AG20443 (cell line): Measurements from ENCODE around the gene CRYBA2.

ENCODE experiments used
- DNase-seq: peaks from one replicate; pipeline ENCODE4 v3.0.0; 2012; ENCODE audit warnings: low spot score, mixed read lengths

Gene CRYBA2

DNA sequence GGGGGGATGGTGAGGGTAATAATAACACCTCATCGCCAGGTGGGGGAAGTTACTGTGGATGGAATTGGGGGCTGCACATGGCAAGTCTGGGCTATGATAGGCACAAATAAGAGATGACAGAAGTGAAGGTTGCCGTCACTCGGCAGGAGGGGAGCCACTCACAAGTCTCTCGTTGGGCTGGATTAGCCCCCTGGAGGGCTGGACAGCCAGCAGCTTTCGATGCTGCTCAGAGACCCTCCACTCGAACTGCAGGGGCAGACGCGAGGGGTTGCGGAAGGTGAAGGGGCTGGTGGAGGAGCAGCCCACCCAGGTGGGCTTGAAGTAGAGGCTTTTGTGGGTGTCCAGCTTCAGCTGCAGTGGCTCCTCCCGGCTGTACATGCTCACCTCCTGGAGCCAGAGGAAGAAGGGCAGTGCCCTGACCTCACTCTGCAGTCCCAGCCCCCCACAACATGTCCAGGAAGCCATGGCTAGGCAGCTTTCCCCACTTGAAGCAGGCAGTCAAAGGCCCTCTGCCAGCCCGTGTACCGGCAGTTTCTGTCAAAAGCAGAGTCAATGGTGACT is 29.9 kb upstream of the CRYBA2 start:
- DNase-seq, result no peak

- DNase-seq, result no peak
These were observed 29.4 kb upstream of the CRYBA2 start for GRCh38 chr2:219022616-219023015.

DNA sequence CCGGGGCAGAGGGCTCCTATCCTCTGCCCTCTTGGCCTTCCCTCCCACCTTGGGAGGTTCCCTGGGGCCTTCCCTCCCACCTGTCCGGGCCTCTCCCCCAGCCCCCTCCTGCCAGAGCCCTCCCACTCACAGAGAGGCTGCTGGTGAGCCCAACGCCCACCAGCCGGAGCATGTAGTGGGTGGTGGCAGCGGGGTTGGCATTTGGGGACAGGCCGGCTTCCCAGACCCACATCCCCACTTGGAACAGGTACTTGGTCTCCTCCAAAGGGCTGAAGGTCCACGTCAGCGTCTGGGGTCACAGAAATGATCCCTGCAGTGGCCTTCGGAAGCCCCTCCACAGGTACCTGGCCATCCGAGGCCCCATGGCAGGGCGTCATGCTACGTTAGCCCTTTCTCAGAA is 28.8 kb upstream of the CRYBA2 start:
- no peak for DNase-seq

GRCh38 chr2:219021591-219021990 is 28.4 kb upstream of the CRYBA2 start:
- no peak for DNase-seq

DNA sequence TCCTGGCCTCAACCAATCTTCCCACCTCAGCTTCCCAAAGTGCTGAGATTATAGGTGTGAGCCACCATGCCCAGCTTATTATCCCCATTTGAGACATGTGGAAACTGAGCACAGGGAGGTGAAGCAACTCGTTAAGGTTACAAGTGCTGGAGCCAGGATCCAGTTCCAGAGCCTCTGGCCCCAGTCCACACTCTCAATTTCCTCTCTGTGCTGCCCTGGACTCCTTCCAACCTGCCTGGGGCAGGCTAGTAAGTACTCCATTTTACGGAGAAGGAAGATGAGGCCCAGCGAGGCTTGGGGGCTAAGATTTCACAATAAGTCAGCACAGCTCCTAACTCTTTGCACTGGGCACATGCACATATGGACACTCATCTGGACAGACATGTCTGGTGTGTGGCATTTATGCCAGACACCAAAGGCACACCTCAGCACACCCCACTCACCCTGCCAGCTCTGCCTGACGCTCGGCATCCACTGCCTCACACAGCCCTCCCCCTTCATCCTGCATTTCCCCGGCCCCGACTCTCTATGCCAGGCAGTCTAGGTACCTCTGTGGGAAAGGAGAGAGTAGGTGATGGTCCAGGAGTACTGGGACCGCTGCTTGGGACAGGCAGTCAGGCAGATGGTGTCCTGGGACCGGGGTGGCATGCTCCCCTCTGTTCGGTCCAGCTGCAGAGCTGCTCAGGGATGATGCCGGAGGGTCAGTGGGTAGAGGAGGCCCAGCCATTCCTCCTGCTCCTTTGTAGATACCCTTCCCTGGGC is 27.6 kb upstream of the CRYBA2 start:
- no peak for DNase-seq

GRCh38 chr2:219019436-219019835 is 26.2 kb upstream of the CRYBA2 start:
- no peak for DNase-seq

DNA sequence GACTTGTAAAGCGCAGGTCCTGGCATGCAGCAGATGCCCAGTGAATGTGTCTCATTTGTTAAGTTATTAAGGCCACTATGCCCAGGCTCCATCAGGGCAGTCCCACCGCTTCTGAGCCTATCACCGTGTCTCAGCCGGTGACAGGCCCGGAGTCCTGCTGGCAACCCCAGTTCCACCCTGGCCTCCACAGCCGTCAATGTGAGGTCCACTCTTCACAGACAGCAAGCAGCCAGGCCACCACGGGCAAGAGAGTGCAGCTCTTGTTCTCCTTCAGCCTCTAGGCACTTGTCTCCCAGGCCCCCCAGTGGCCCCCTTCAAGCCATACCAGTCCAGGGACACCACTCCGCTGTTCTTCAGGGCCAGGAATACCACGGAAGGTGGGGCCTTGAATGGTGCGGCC is 25.5 kb upstream of the CRYBA2 start:
- DNase-seq, result no peak

DNA sequence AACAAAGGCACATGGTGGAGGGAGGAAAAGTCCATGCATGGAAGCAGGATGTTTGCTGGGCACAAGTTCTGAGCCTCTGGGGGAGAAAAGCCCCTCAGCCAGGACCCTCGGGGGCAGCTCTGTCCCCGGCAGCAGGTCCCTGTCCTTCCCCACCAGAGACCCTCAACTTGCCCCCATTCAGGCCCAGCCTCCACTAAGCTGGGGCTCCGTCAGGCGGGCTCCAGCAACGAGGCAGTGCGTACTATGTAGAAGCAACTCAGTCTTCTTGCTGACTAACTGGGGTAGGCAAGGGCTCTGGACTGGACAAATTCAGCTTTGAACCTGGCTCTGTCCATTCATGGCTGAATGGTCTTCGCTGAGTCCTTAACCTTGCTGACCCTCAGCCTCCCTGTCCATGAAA is 25.1 kb upstream of the CRYBA2 start:
- no peak for DNase-seq

DNA sequence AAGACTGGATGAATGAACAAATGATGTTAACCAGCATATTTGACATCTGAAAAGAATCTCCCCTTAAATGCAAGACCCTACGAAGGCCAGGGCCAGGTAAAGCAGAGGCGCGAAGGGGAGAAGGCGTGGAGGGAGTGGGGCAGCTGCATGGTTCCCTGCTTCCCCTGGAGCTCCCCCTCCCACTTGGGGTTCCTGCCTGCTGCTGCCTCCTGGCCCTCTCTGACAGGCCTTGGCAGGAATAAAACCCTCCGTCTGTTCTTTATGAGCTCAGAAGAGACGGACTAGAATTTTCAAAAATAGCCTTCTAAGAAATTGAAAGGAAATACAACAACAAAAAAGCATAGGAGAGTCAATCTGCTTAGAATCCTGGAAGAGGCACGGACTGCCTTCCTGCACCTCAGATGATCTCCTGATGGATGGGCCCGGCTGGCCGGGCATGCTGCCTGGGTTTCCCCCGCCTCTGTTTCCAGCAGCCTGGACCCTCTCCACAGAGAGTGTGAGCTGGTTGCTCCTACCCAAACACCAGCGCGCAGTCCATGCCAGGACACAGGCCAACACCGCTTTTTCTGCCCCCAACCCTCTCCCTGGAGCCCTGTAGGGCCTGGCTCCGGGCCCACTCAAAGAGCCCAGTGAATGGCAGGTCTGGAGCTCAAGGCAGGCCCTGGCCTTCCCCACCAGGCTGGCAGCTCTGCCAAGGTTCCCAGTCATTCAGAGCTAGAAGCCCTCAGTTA is 24.1 kb upstream of the CRYBA2 start:
- DNase-seq, result no peak

- DNase-seq, result no peak
These were observed 23.5 kb upstream of the CRYBA2 start for GRCh38 chr2:219016721-219017120.

- DNase-seq, result no peak
These were observed 17.7 kb upstream of the CRYBA2 start for GRCh38 chr2:219010873-219011272.

DNA sequence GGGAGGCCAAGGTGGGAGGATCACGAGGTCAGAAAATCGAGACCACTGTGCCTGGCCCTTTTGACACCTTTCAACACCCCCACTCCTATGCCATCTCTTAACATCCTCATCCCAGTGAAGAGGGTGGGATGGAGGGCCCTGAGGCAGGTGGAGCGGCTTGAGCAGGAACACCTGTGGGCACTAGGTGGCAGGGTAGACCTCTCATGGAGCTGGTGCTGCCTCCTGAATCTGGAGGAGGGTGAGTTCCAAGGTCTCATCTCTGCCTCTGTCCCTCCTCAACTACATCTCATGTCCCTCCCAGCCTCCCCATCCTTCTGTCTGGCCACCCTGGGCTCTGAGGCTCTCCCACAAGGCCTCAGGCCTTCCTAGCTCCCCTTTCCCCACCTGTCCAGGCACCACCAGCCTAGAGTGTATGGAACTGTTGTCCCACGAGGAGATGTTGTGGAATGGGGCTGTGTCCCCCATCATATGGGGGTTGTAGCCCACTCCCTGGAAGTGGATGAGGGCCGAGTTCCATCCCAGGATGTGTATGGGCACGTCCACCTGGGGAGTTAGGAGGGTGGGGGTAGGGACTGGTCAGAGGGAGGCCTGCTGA is 17.0 kb upstream of the CRYBA2 start:
- DNase-seq, result no peak

DNA sequence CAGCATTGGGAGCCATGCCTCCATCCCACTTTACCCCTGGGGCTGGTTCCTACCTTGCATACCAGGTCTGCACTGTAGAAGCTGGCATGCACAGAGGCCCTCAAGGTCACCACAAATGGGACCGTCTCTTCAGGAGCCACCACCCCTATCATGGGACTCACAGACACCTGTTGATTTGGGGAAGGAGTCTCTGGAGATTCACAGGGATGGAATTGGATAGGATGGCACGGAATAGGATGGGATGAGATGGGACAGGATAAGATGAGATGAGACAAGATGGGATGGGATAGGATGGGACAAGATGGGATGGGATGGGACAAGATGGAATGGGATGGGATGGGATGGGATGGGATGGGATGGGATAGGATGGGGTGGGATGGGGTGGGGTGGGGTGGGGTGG is 16.1 kb upstream of the CRYBA2 start:
- DNase-seq, result no peak

- DNase-seq, result no peak
These were observed 10.8 kb upstream of the CRYBA2 start for GRCh38 chr2:219003979-219004378.

DNA sequence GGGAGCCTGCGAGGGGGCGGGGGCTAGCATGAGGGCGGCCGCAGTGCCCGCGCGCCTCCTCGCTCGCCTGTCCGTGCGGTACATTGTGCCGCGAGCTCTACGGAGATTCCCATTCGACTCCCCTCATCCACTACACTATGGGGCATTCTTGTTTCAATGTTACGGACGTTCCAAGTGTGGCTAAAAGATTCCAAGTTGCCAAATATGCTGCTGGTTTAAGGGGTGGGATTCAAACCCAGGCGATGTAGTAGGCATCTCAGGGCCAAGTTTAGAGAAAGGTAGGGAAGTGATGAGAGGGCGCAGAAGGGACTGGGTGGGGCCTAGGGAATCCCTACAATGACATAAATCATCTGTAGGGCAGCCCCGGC is 10.0 kb upstream of the CRYBA2 start:
- peak; percentile 67 for DNase-seq

GRCh38 chr2:219002395-219003266 is 9.4 kb upstream of the CRYBA2 start:
- peak; percentile 56 for DNase-seq

GRCh38 chr2:219001577-219002394 is 8.6 kb upstream of the CRYBA2 start:
- no peak for DNase-seq

- no peak for DNase-seq
These were observed 7.9 kb upstream of the CRYBA2 start for GRCh38 chr2:219001100-219001576.

DNA sequence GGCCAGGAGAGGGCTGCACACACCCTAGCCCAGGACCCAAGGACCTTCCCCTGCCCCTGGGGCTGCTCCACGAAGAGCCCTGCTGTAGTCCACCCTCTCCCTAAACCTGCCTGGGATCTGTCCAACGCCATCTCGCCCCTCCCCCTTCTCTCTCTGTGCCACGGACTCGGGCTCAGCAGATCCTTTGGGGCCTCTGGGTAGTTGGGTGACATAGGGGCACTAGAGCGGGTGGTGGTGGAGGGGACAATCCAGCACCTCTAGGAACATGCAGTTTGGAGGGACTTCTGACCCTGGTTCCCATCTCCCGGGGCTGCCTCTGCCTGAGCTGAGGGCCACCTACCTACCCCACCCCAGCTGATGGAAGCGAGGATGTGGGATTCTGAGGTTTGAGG is 7.3 kb upstream of the CRYBA2 start:
- DNase-seq, result no peak

DNA sequence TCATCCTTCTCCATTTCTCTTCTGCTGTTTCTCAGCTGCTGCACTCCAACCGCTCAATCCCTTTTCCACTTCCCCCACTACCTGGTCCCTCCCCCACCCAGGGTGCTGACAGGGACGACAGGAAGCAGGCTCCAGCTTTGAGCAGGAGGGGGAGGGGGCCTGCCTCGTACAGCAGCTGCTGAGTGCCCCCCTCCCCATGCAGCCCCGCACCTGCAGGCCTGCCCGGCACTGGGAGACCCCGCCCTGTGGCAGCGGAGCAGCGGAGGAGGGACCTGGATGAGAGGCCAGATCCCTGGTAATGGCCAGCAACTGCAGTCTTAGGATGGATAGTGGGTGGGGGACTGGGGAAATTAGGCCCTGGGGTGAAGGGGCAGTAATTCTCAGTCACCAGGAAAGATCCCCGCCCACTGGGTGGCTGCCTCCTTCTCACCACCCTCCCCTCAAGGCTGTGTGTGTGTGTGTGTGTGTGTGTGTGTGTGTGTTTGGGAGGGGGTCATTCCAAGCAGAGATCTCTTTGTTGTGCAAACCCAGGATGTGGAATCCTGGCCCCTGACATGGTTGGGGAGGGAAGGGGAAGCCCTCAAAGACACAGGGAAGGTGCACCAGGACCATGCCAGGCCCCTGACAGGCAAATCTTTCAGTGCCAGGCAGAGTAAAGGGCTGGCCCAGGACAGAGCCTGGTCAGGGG is 6.8 kb upstream of the CRYBA2 start:
- no peak for DNase-seq
